Right renal pelvis (tissue), 4 donors: ENCODE results near the gene ZACN. TPM values are rescaled to one million over a fixed set of nuclear protein-coding genes. Genes with fewer than 3 reads are reported as not detected.

Source experiments
- DNase-seq, 4 donors: peaks; one replicate each; pipeline ENCODE4 v3.0.0-alpha.2; 2013; ENCODE audit warnings: low read depth in 4 of 4, low spot score in 3 of 4, missing footprints in 1 of 4
- polyA plus RNA-seq, 4 donors: library from polyadenylated mRNA; unstranded; fragments of 120-200 nt; gene quantifications; one replicate each; pipeline ENCODE4 v1.2.1, GENCODE V29; 2013; ENCODE audit not compliant: insufficient read length in 4 of 4

Gene ZACN
- polyA plus RNA-seq, 4 donors, result 0.48 to 17.4 (median 6.4) TPM

GRCh38 chr17:76095943-76096342 lies 17.0 kb downstream of the ZACN start:
- DNase-seq, result no peak

GRCh38 chr17:76097716-76098295 lies 18.8 kb downstream of the ZACN start:
- no peak for DNase-seq

- no peak for DNase-seq
Observed at GRCh38 chr17:76102944-76103273, 23.9 kb downstream of the ZACN start.

- DNase-seq, result peak; percentile 90 to 95 (median 91)
Observed at GRCh38 chr17:76103274-76104139, 24.5 kb downstream of the ZACN start, which contains the start of gene EXOC7. TSS of gene EXOC7 (minus strand) at chr17:76103787. CDS start at chr17:76103692, 95 bp downstream.

GRCh38 chr17:76104140-76104895 lies 25.3 kb downstream of the ZACN start:
- DNase-seq, result no peak

- DNase-seq, result no peak
Observed at GRCh38 chr17:76104896-76105231, 25.9 kb downstream of the ZACN start.

- DNase-seq, result no peak
Observed at GRCh38 chr17:76106703-76107102, 27.7 kb downstream of the ZACN start.

- DNase-seq, result no peak
Observed at GRCh38 chr17:76107509-76107908, 28.5 kb downstream of the ZACN start.

GRCh38 chr17:76111956-76112355 lies 33.0 kb downstream of the ZACN start:
- DNase-seq, result no peak

GRCh38 chr17:76115138-76115754 lies 36.3 kb downstream of the ZACN start:
- no peak for DNase-seq

- no peak for DNase-seq
Observed at GRCh38 chr17:76119409-76120371, 40.7 kb downstream of the ZACN start.

GRCh38 chr17:76120658-76121008 lies 41.7 kb downstream of the ZACN start:
- DNase-seq, result no peak

GRCh38 chr17:76121932-76122430 lies 43.0 kb downstream of the ZACN start:
- no peak for DNase-seq

GRCh38 chr17:76122431-76123190 lies 43.6 kb downstream of the ZACN start:
- DNase-seq, result no peak

- DNase-seq, result no peak
Observed at GRCh38 chr17:76123191-76123499, 44.2 kb downstream of the ZACN start.

GRCh38 chr17:76123749-76124581 lies 45.0 kb downstream of the ZACN start:
- no peak for DNase-seq

- no peak for DNase-seq
Observed at GRCh38 chr17:76124582-76125390, 45.8 kb downstream of the ZACN start.

GRCh38 chr17:76125391-76125675 lies 46.4 kb downstream of the ZACN start:
- no peak for DNase-seq
